Measurements from ENCODE around the gene NRK.

Gene NRK

DNA sequence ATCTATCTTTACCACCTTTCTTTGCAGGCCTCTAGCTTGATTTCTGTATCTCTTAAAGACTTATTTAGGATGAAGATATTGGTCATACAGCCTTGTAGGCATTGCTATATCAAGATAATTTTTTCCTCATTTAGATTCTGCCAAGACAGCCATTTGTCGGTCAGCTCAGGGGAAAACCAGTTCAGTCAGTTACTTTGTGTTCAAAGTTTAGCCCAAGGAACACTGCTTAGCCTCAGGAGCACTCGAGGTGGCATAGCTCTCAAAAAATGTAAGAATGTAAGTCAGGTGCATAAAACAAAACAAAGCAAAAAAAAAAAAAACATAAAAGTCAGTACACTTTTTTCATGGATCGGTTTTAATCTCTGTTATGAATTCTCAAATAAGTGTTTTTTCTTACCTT is 43.4 kb downstream of the NRK start:
- Histone ChIP-seq H3K4me1 (ENCODE audit: control insufficient read depth, insufficient read depth, low read depth, low read length) (no peaks in the 10 kb centered on the region), H2AFZ (ENCODE audit: low read depth, low read length) (no peak overlapping the region), H2BK15ac (ENCODE audit: low read depth, poor library complexity, severe bottlenecking) (no peak overlapping the region), H3K9ac (ENCODE audit: low read length) (no peak overlapping the region), H3K18ac (ENCODE audit: low read depth in 1 of 2, low read length in 2 of 2) (no peak overlapping the region), H2BK12ac (ENCODE audit: low read length in 2 of 2) (no peak overlapping the region), H3K14ac (ENCODE audit: low read length in 2 of 2) (no peak overlapping the region), H3K23ac (ENCODE audit: low read length in 2 of 2) (no peak overlapping the region), H4K8ac (ENCODE audit: low read length) (no peak overlapping the region), H3K36me3 (ENCODE audit: control insufficient read depth in 1 of 2, insufficient read depth in 2 of 2, low read depth in 1 of 2, low read length in 2 of 2) (no peaks in the 10 kb centered on the region), H2BK5ac (ENCODE audit: low read depth, low read length, poor library complexity, severe bottlenecking) (no peak overlapping the region), H3K4ac (ENCODE audit: low read depth in 1 of 2, low read length in 2 of 2) (no peak overlapping the region), H3K9me3 (ENCODE audit: control insufficient read depth, low read length) (no peaks in the 10 kb centered on the region), H3K4me2 (ENCODE audit: low read length, poor library complexity, severe bottlenecking) (no peak overlapping the region), H2BK120ac (ENCODE audit: low read depth, low read length) (no peak overlapping the region), H3K27ac (ENCODE audit: low read length, poor library complexity, severe bottlenecking) (no peak overlapping the region), H4K91ac (ENCODE audit: low read length) (no peak overlapping the region), H3K79me1 (replicated peaks; ENCODE audit: low read length, poor library complexity, severe bottlenecking) (peaks cover 1% of the 10 kb centered on the region), H2AK5ac (ENCODE audit: low read length, severe bottlenecking) (no peak overlapping the region), H3K4me3 (ENCODE audit: insufficient read depth in 1 of 2, low read depth in 1 of 2, low read length in 2 of 2) (no peak overlapping the region), H3K27me3 (ENCODE audit: control insufficient read depth in 1 of 2, insufficient read depth in 1 of 2, low read length in 2 of 2) (peaks cover 0 to 20% of the 10 kb centered on the region in 2 experiments)
- DNase-seq, result no peak
- WGBS, result no CpG with 5 or more reads among the region's 3 CpGs

DNA sequence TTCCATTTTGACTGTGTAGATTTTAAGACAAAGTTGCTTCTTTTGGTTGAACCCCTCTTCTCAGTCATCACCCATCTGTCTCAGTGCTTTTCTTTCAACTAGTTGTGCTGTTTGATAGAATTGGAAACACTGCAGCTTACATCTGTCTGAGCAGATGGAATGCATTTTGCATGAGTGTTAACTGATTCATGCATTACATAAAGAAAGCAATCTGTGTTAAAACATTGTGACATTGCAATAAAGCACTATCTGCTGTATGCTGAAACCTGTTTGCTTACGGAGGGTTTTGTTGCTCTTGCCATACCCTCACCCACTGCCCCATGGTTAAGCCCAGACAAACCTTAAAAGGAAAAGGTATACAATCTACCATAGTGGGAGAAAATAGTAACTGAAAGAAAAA is 47.4 kb downstream of the NRK start:
- H3K79me1 ChIP-seq (replicated peaks; ENCODE audit: low read length, poor library complexity, severe bottlenecking), result peaks cover 1% of the 10 kb centered on the region
- no peaks in the 10 kb centered on the region for H3K36me3 ChIP-seq (ENCODE audit: control insufficient read depth in 1 of 2, insufficient read depth in 2 of 2, low read depth in 1 of 2, low read length in 2 of 2)
- H2AFZ ChIP-seq (ENCODE audit: low read depth, low read length), result no peak overlapping the region
- peaks cover 0 to 17% of the 10 kb centered on the region in 2 experiments for H3K27me3 ChIP-seq (ENCODE audit: control insufficient read depth in 1 of 2, insufficient read depth in 1 of 2, low read length in 2 of 2)
- no peak overlapping the region for H3K18ac ChIP-seq (ENCODE audit: low read depth in 1 of 2, low read length in 2 of 2)
- H3K4me3 ChIP-seq (ENCODE audit: insufficient read depth in 1 of 2, low read depth in 1 of 2, low read length in 2 of 2), result no peak overlapping the region
- no peak overlapping the region for H2BK120ac ChIP-seq (ENCODE audit: low read depth, low read length)
- peak overlapping the region; percentile 26 for H3K27ac ChIP-seq (ENCODE audit: low read length, poor library complexity, severe bottlenecking)
- H3K4me2 ChIP-seq (ENCODE audit: low read length, poor library complexity, severe bottlenecking), result no peak overlapping the region
- no peak overlapping the region for H4K8ac ChIP-seq (ENCODE audit: low read length)
- no CpG with 5 or more reads among the region's 1 CpG for WGBS
- H3K9me3 ChIP-seq (ENCODE audit: control insufficient read depth, low read length), result no peaks in the 10 kb centered on the region
- no peak overlapping the region for H2BK15ac ChIP-seq (ENCODE audit: low read depth, poor library complexity, severe bottlenecking)
- no peak overlapping the region for H4K91ac ChIP-seq (ENCODE audit: low read length)
- H2BK12ac ChIP-seq (ENCODE audit: low read length in 2 of 2), result no peak overlapping the region
- no peak overlapping the region for H3K14ac ChIP-seq (ENCODE audit: low read length in 2 of 2)
- H3K9ac ChIP-seq (ENCODE audit: low read length), result no peak overlapping the region
- DNase-seq, result no peak
- H3K23ac ChIP-seq (ENCODE audit: low read length in 2 of 2), result no peak overlapping the region
- H3K4ac ChIP-seq (ENCODE audit: low read depth in 1 of 2, low read length in 2 of 2), result no peak overlapping the region
- H2AK5ac ChIP-seq (ENCODE audit: low read length, severe bottlenecking), result no peak overlapping the region
- no peaks in the 10 kb centered on the region for H3K4me1 ChIP-seq (ENCODE audit: control insufficient read depth, insufficient read depth, low read depth, low read length)
- H2BK5ac ChIP-seq (ENCODE audit: low read depth, low read length, poor library complexity, severe bottlenecking), result no peak overlapping the region

DNA sequence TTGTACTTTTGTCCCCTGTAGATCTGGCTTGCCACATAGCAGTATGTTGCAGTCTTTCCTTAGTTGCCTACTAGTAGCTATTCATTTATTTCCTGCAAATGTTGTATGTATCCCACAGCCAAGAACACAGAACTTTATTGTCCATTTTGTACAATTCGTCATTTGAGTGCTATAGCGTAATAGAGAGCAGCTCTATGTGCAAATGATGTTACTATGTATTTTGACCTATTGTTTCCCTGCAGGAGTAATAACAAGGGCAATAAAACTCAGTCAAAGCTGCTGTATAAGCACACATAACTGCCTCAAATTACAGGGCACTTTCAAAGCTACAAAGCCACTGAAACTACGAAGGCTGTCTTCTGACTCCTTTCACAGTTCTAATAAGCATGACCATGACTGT is 48.1 kb downstream of the NRK start:
- Histone ChIP-seq H3K27ac (ENCODE audit: low read length, poor library complexity, severe bottlenecking) (no peak overlapping the region), H2AK5ac (ENCODE audit: low read length, severe bottlenecking) (no peak overlapping the region), H3K4me3 (ENCODE audit: insufficient read depth in 1 of 2, low read depth in 1 of 2, low read length in 2 of 2) (no peak overlapping the region), H3K79me1 (replicated peaks; ENCODE audit: low read length, poor library complexity, severe bottlenecking) (peaks cover 1% of the 10 kb centered on the region), H2AFZ (ENCODE audit: low read depth, low read length) (no peak overlapping the region), H3K36me3 (ENCODE audit: control insufficient read depth in 1 of 2, insufficient read depth in 2 of 2, low read depth in 1 of 2, low read length in 2 of 2) (no peaks in the 10 kb centered on the region), H4K8ac (ENCODE audit: low read length) (no peak overlapping the region), H2BK12ac (ENCODE audit: low read length in 2 of 2) (no peak overlapping the region), H2BK5ac (ENCODE audit: low read depth, low read length, poor library complexity, severe bottlenecking) (no peak overlapping the region), H3K23ac (ENCODE audit: low read length in 2 of 2) (no peak overlapping the region), H3K4ac (ENCODE audit: low read depth in 1 of 2, low read length in 2 of 2) (no peak overlapping the region), H3K4me1 (ENCODE audit: control insufficient read depth, insufficient read depth, low read depth, low read length) (no peaks in the 10 kb centered on the region), H3K18ac (ENCODE audit: low read depth in 1 of 2, low read length in 2 of 2) (no peak overlapping the region), H2BK120ac (ENCODE audit: low read depth, low read length) (no peak overlapping the region), H3K27me3 (ENCODE audit: control insufficient read depth in 1 of 2, insufficient read depth in 1 of 2, low read length in 2 of 2) (peaks cover 0 to 14% of the 10 kb centered on the region in 2 experiments), H3K14ac (ENCODE audit: low read length in 2 of 2) (no peak overlapping the region), H4K91ac (ENCODE audit: low read length) (no peak overlapping the region), H2BK15ac (ENCODE audit: low read depth, poor library complexity, severe bottlenecking) (no peak overlapping the region), H3K9ac (ENCODE audit: low read length) (no peak overlapping the region), H3K4me2 (ENCODE audit: low read length, poor library complexity, severe bottlenecking) (no peak overlapping the region), H3K9me3 (ENCODE audit: control insufficient read depth, low read length) (no peaks in the 10 kb centered on the region)
- no CpG with 5 or more reads among the region's 3 CpGs for WGBS
- no peak for DNase-seq

DNA sequence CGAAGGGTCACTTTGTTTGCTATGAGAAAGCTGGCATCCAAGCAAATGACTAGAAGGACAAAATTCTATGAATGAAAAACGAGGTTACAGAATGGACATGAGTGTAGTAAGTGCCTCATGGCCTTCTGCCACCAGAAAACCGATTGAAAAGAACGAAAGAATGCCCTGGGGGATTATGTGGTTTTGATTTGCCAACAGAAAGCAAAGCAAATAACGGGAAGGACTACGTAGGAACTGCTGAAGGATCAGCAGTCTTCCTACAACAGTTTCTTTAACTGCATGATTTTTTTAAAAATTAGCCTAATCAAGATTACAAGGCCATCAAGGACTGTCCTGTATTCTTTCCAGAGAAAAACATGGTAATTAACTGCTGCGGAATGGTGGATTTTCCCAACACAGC is 50.6 kb downstream of the NRK start:
- no peak overlapping the region for H3K23ac ChIP-seq (ENCODE audit: low read length in 2 of 2)
- no peak overlapping the region for H3K4me2 ChIP-seq (ENCODE audit: low read length, poor library complexity, severe bottlenecking)
- H2BK120ac ChIP-seq (ENCODE audit: low read depth, low read length), result no peak overlapping the region
- H2BK5ac ChIP-seq (ENCODE audit: low read depth, low read length, poor library complexity, severe bottlenecking), result no peak overlapping the region
- no peak overlapping the region for H2BK12ac ChIP-seq (ENCODE audit: low read length in 2 of 2)
- no peak overlapping the region for H3K4ac ChIP-seq (ENCODE audit: low read depth in 1 of 2, low read length in 2 of 2)
- H3K79me1 ChIP-seq (replicated peaks; ENCODE audit: low read length, poor library complexity, severe bottlenecking), result no peaks in the 10 kb centered on the region
- no peak overlapping the region for H3K27ac ChIP-seq (ENCODE audit: low read length, poor library complexity, severe bottlenecking)
- H3K14ac ChIP-seq (ENCODE audit: low read length in 2 of 2), result no peak overlapping the region
- peaks cover 0 to 11% of the 10 kb centered on the region in 2 experiments for H3K27me3 ChIP-seq (ENCODE audit: control insufficient read depth in 1 of 2, insufficient read depth in 1 of 2, low read length in 2 of 2)
- H3K36me3 ChIP-seq (ENCODE audit: control insufficient read depth in 1 of 2, insufficient read depth in 2 of 2, low read depth in 1 of 2, low read length in 2 of 2), result no peaks in the 10 kb centered on the region
- H2BK15ac ChIP-seq (ENCODE audit: low read depth, poor library complexity, severe bottlenecking), result no peak overlapping the region
- H2AK5ac ChIP-seq (ENCODE audit: low read length, severe bottlenecking), result no peak overlapping the region
- peak overlapping the region in 1 of 2 experiments; percentile 8 for H3K18ac ChIP-seq (ENCODE audit: low read depth in 1 of 2, low read length in 2 of 2)
- H3K4me3 ChIP-seq (ENCODE audit: insufficient read depth in 1 of 2, low read depth in 1 of 2, low read length in 2 of 2), result no peak overlapping the region
- WGBS, result 89% methylated on average over 6 of the region's 7 CpGs
- no peak overlapping the region for H2AFZ ChIP-seq (ENCODE audit: low read depth, low read length)
- H3K9me3 ChIP-seq (ENCODE audit: control insufficient read depth, low read length), result no peaks in the 10 kb centered on the region
- H3K4me1 ChIP-seq (ENCODE audit: control insufficient read depth, insufficient read depth, low read depth, low read length), result no peaks in the 10 kb centered on the region
- DNase-seq, result no peak
- H4K91ac ChIP-seq (ENCODE audit: low read length), result no peak overlapping the region
- no peak overlapping the region for H4K8ac ChIP-seq (ENCODE audit: low read length)
- H3K9ac ChIP-seq (ENCODE audit: low read length), result no peak overlapping the region

Measured in mesenchymal stem cell (in vitro differentiated cells and primary cell).